Neuronal stem cell (in vitro differentiated cells): ENCODE results near the gene GRIN2A.

Experiments used
- DNase-seq: peaks from one replicate; pipeline ENCODE4 v3.0.0-alpha.2; 2013; ENCODE audit warnings: low spot score
- H2AFZ ChIP-seq: one replicate; pipeline ENCODE4 v1.6.1; 2013; ENCODE audit warnings: mild to moderate bottlenecking, low read length, inconsistent platforms
- H2AK5ac ChIP-seq: 2 replicates; pipeline ENCODE4 v1.6.1; 2013; ENCODE audit warnings: low read depth, mild to moderate bottlenecking, inconsistent platforms, low read length, moderate library complexity, mixed read lengths
- H2BK120ac ChIP-seq: 2 replicates; pipeline ENCODE4 v1.6.1; 2013; ENCODE audit warnings: low read depth, mild to moderate bottlenecking, inconsistent platforms, low read length, moderate library complexity, mixed read lengths
- H2BK12ac ChIP-seq: one replicate; pipeline ENCODE4 v1.6.1; 2013; ENCODE audit warnings: low read length, inconsistent platforms
- H2BK15ac ChIP-seq: 2 replicates; pipeline ENCODE4 v1.6.1; 2013; ENCODE audit warnings: mild to moderate bottlenecking, low read length, inconsistent platforms, mixed read lengths
- H2BK5ac ChIP-seq: one replicate; pipeline ENCODE4 v1.6.1; 2013; ENCODE audit warnings: inconsistent platforms, mild to moderate bottlenecking, low read length, moderate library complexity
- H3K14ac ChIP-seq: one replicate; pipeline ENCODE4 v1.6.1; 2013; ENCODE audit warnings: low read length, inconsistent platforms
- H3K18ac ChIP-seq: 2 replicates; pipeline ENCODE4 v1.6.1; 2013; ENCODE audit warnings: low read length, inconsistent platforms
- H3K23ac ChIP-seq: 2 replicates; pipeline ENCODE4 v1.6.1; 2013; ENCODE audit warnings: low read depth, mild to moderate bottlenecking, mixed read lengths, low read length, inconsistent platforms; ENCODE audit not compliant: poor library complexity
- H3K27ac ChIP-seq: replicated peaks from 3 replicates; pipeline ENCODE4 v1.5.1; 2013; ENCODE audit warnings: low read length, inconsistent platforms
- H3K27me3 ChIP-seq, 3 experiments: 2 replicates each; pipeline ENCODE4 v1.6.1; 2013; ENCODE audit warnings: low read length in 3 of 3, mild to moderate bottlenecking in 2 of 3, inconsistent platforms in 1 of 3, low read depth in 1 of 3, mixed read lengths in 1 of 3, moderate library complexity in 1 of 3; ENCODE audit not compliant: control insufficient read depth in 3 of 3, insufficient read depth in 3 of 3
- H3K36me3 ChIP-seq, 2 donors: replicated peaks in 1 of 2; 2 replicates each; pipeline ENCODE4 v1.6.1; 2013; ENCODE audit warnings: low read length in 2 of 2; ENCODE audit not compliant: control insufficient read depth in 2 of 2, insufficient read depth in 2 of 2
- H3K4ac ChIP-seq: 2 replicates; pipeline ENCODE4 v1.6.1; 2013; ENCODE audit warnings: inconsistent platforms, mild to moderate bottlenecking, low read length, moderate library complexity
- H3K4me1 ChIP-seq, 2 donors: 1 replicate in 1 of 2; 2 replicates in 1 of 2; pipeline ENCODE4 v1.6.1; 2013; ENCODE audit warnings: low read length in 2 of 2, low read depth in 1 of 2; ENCODE audit not compliant: control insufficient read depth in 2 of 2, insufficient read depth in 1 of 2
- H3K4me2 ChIP-seq: one replicate; pipeline ENCODE4 v1.6.1; 2013; ENCODE audit warnings: mild to moderate bottlenecking, low read length, inconsistent platforms; ENCODE audit not compliant: insufficient read depth, poor library complexity, severe bottlenecking
- H3K4me3 ChIP-seq, 2 donors: 2 replicates each; pipeline ENCODE4 v1.5.1; 2013; ENCODE audit warnings: low read length in 2 of 2, mild to moderate bottlenecking in 2 of 2, inconsistent platforms in 1 of 2, moderate library complexity in 1 of 2
- H3K79me1 ChIP-seq: one replicate; pipeline ENCODE4 v1.6.1; 2013; ENCODE audit warnings: low read depth, mild to moderate bottlenecking, inconsistent platforms, low read length, moderate library complexity
- H3K9ac ChIP-seq: one replicate; pipeline ENCODE4 v1.6.1; 2013; ENCODE audit warnings: mild to moderate bottlenecking, low read depth, low read length, inconsistent platforms; ENCODE audit not compliant: poor library complexity
- H3K9me3 ChIP-seq, 2 donors: replicated peaks in 1 of 2; 2 replicates each; pipeline versions ENCODE3 to v1.6.1; 2013; ENCODE audit warnings: low read length in 2 of 2, mild to moderate bottlenecking in 2 of 2, inconsistent platforms in 1 of 2, low read depth in 1 of 2, mixed read lengths in 1 of 2, moderate library complexity in 1 of 2; ENCODE audit not compliant: control insufficient read depth in 2 of 2, insufficient read depth in 1 of 2
- H4K8ac ChIP-seq: one replicate; pipeline ENCODE4 v1.6.1; 2013; ENCODE audit warnings: low read depth, mild to moderate bottlenecking, inconsistent platforms, low read length, moderate library complexity
- H4K91ac ChIP-seq: one replicate; pipeline ENCODE4 v1.6.1; 2013; ENCODE audit warnings: low read length, low read depth, mild to moderate bottlenecking, inconsistent platforms; ENCODE audit not compliant: poor library complexity
- WGBS, 2 donors: extraction: QIAGEN DNeasy Blood & Tissue Kit; methylation state at CpG; one replicate each; pipeline ENCODE4 v1.1.7; 2013; ENCODE audit warnings: missing lambda C conversion rate in 2 of 2, mixed read lengths in 1 of 2; ENCODE audit not compliant: insufficient read length in 2 of 2, insufficient replicate concordance in 1 of 2; ENCODE audit errors: extremely low coverage in 2 of 2; 5-methylcytosine and 5-hydroxymethylcytosine counted together

GRIN2A gene

DNA sequence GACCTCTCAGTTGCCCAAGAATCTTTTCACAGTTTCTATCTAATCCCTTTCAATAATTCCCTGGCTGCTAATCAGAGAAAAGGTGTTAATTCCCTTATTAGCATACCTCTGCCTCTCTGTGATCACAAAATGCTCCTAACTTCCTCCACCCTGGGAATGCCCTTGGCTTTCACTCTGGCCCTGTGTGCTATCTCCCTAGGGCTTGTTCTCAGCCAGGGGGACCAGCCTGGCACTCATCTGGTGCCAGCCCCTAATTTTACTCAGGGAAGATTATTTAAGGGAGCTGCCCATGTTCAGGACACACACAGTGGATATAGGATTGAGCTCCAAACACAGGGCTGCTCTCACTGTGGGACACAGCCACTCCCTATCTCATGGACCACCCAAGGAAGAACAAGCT lies 225.2 kb downstream of the GRIN2A start:
- Histone ChIP-seq H3K4me3 (no peak overlapping the region), H3K27me3 (no peaks in the 10 kb centered on the region), H3K9me3 (no peaks in the 10 kb centered on the region), H2AFZ (no peak overlapping the region), H3K4me2 (no peak overlapping the region), H3K36me3 (no peaks in the 10 kb centered on the region), H3K18ac (no peak overlapping the region), H3K27ac (no peak overlapping the region), H3K14ac (no peak overlapping the region), H3K79me1 (no peaks in the 10 kb centered on the region), H3K4me1 (peaks cover 0 to 2% of the 10 kb centered on the region in 2 donors), H2AK5ac (no peak overlapping the region), H3K9ac (no peak overlapping the region), H3K4ac (no peak overlapping the region), H3K23ac (no peak overlapping the region), H2BK120ac (no peak overlapping the region), H2BK5ac (no peak overlapping the region), H2BK12ac (no peak overlapping the region), H2BK15ac (no peak overlapping the region), H4K8ac (no peak overlapping the region), H4K91ac (no peak overlapping the region)
- DNase-seq: no peak

DNA sequence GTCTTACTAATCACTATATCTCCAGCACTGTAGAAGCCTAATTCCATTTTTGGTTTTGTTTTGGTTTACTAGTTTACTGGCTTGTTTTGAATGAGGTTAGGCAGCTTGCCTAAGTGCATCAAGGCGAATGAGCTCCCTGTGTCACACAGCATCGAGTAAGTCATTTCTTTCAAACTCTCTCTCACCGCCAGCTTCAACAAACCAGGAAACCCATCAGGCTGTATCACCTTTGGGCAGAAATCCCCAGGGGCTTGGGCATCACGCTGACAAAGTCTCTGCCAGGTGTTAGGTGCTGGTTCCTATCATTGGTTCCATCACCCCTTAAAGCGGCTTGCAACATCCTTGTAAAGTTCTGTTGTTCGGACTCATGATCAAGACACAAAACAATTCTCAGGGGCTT lies 226.6 kb downstream of the GRIN2A start:
- Histone ChIP-seq H3K27ac (no peak overlapping the region), H3K23ac (no peak overlapping the region), H2AFZ (no peak overlapping the region), H2BK5ac (no peak overlapping the region), H2BK12ac (no peak overlapping the region), H4K91ac (no peak overlapping the region), H3K9me3 (no peaks in the 10 kb centered on the region), H2BK120ac (no peak overlapping the region), H3K9ac (no peak overlapping the region), H3K79me1 (no peaks in the 10 kb centered on the region), H3K18ac (no peak overlapping the region), H3K14ac (no peak overlapping the region), H2AK5ac (no peak overlapping the region), H3K4ac (no peak overlapping the region), H2BK15ac (no peak overlapping the region), H3K27me3 (no peaks in the 10 kb centered on the region), H3K4me3 (no peak overlapping the region), H4K8ac (no peak overlapping the region), H3K4me1 (peaks cover 0 to 2% of the 10 kb centered on the region in 2 donors), H3K36me3 (no peaks in the 10 kb centered on the region), H3K4me2 (no peak overlapping the region)
- no CpG with 5 or more reads among the region's 6 CpGs for WGBS, 2 donors
- no peak for DNase-seq

DNA sequence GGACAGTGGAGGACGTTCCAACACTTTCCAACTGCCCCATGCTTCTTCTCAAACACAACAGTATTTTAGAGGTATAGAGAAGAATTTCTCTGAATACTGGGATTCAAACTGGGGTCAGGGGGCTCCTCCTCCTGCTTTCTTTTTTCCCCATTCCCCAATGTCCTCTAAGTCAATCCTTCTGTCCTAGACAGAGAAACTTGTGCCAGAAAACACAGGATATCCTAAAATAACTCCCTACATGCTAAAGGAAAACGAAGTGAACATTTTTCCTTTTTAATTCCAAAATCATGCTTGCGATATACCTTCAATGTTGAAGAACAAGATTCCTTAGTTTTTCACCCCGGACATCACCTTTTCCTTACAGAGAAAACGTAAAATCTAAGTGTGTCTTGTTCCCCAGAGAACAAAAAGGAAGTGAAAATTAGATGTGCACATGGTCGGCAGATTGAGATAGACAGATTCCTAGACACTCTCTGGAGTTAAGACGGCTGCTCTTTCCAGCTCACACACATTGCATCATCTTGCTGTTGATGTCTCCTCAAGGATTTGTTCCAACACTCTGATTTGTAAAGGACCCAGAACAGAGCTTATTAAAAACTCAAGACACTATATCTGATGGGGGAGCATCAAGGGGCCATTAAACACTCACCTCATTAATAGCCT lies 228.2 kb downstream of the GRIN2A start:
- H2BK12ac ChIP-seq: no peak overlapping the region
- no peak overlapping the region for H3K4me3 ChIP-seq
- H3K36me3 ChIP-seq: no peaks in the 10 kb centered on the region
- no peak overlapping the region for H3K23ac ChIP-seq
- no peak overlapping the region for H2BK5ac ChIP-seq
- no peak overlapping the region for H2AK5ac ChIP-seq
- no peak overlapping the region for H2AFZ ChIP-seq
- WGBS, 2 donors: no CpG with 5 or more reads among the region's 7 CpGs
- H3K79me1 ChIP-seq: no peaks in the 10 kb centered on the region
- H2BK120ac ChIP-seq: no peak overlapping the region
- H4K91ac ChIP-seq: no peak overlapping the region
- H3K18ac ChIP-seq: no peak overlapping the region
- no peak overlapping the region for H3K4me2 ChIP-seq
- no peaks in the 10 kb centered on the region for H3K27me3 ChIP-seq
- H3K27ac ChIP-seq: no peak overlapping the region
- H3K14ac ChIP-seq: no peak overlapping the region
- peaks cover 0 to 2% of the 10 kb centered on the region in 2 donors for H3K4me1 ChIP-seq
- H4K8ac ChIP-seq: no peak overlapping the region
- DNase-seq: no peak
- H2BK15ac ChIP-seq: no peak overlapping the region
- H3K4ac ChIP-seq: no peak overlapping the region
- no peak overlapping the region for H3K9ac ChIP-seq
- no peaks in the 10 kb centered on the region for H3K9me3 ChIP-seq

- H3K18ac ChIP-seq: no peak overlapping the region
- H3K79me1 ChIP-seq: no peaks in the 10 kb centered on the region
- no peak overlapping the region for H3K4ac ChIP-seq
- H2AFZ ChIP-seq: no peak overlapping the region
- H4K8ac ChIP-seq: no peak overlapping the region
- no peak overlapping the region for H3K14ac ChIP-seq
- H4K91ac ChIP-seq: no peak overlapping the region
- H2BK15ac ChIP-seq: no peak overlapping the region
- no peak overlapping the region for H3K9ac ChIP-seq
- no peak overlapping the region for H2BK5ac ChIP-seq
- H3K36me3 ChIP-seq: no peaks in the 10 kb centered on the region
- no peaks in the 10 kb centered on the region for H3K9me3 ChIP-seq
- DNase-seq: no peak
- H2AK5ac ChIP-seq: no peak overlapping the region
- H3K4me1 ChIP-seq: peaks cover 0 to 2% of the 10 kb centered on the region in 2 donors
- no CpG with 5 or more reads among the region's 7 CpGs for WGBS, 2 donors
- no peak overlapping the region for H3K23ac ChIP-seq
- H3K27ac ChIP-seq: no peak overlapping the region
- H3K4me3 ChIP-seq: no peak overlapping the region
- H2BK12ac ChIP-seq: no peak overlapping the region
- no peak overlapping the region for H2BK120ac ChIP-seq
- H3K27me3 ChIP-seq: no peaks in the 10 kb centered on the region
- no peak overlapping the region for H3K4me2 ChIP-seq
These were observed 231.6 kb downstream of the GRIN2A start for GRCh38 chr16:9950658-9951057.
